ENCODE measurements around the gene GLIPR1L2.

Gene GLIPR1L2

DNA sequence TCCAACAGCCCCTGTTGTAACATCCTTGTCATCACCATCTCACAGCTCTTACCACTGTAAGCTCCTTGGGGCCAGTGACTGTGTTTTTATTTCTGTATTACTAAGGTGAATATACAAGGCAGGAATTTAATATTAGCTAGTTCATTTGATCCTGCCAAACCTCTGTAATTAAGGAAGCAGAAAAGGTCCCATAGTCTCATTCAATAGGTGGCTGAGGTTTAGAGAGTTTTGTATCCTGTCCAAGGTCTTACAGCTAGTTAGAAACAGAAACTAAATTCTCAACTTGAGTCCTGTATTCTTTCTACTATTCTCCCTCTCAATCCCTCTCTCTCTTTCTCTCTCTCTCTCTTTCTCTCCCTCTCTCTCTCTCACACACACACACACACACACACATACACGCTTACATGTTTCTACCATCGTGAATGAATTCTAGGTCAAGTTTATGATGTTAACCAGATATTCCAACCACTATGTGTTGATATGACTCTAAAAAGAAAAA lies 89.1 kb downstream of the GLIPR1L2 start:
- DNase-seq = no peak

GRCh38 chr12:75480469-75480949 lies 89.6 kb downstream of the GLIPR1L2 start, which contains the start of gene GLIPR1:
GLIPR1 (plus strand) TSS chr12:75480755; CDS start chr12:75480881, 126 bp downstream.
- peak; percentile 86 to 87 for DNase-seq

- DNase-seq = peak; percentile 61 to 77
Observed at GRCh38 chr12:75481013-75481705, 90.3 kb downstream of the GLIPR1L2 start.

DNA sequence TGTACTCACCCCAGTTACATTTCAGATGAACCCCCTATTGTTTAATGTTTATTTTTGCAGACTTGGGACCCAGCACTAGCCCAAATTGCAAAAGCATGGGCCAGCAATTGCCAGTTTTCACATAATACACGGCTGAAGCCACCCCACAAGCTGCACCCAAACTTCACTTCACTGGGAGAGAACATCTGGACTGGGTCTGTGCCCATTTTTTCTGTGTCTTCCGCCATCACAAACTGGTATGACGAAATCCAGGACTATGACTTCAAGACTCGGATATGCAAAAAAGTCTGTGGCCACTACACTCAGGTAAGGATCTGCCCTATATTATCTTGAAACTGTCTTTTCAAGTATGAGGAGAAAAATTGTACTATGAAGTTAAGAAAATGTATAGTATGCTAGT lies 90.9 kb downstream of the GLIPR1L2 start:
- DNase-seq = peak in 1 of 2 experiments; percentile 22

All from AML-193 (cell line).